H1 (cell line): ENCODE measurements around the gene MED12L.
A peak's percentile ranks its signal among the peaks of the same experiment; 100 is the strongest.

Experiments used
- CTBP2 ChIP-seq: IDR thresholded peaks from 2 replicates; pipeline ENCODE4 v1.7.0; 2011; ENCODE audit warnings: borderline replicate concordance, mild to moderate bottlenecking, moderate library complexity, mixed read lengths, low read length; ENCODE audit not compliant: insufficient read depth, insufficient read length
- EZH2 ChIP-seq: fragments of 200-600 bp; sonication (generic); IDR thresholded peaks from 2 replicates; pipeline ENCODE4 v1.7.1; 2012; ENCODE audit warnings: low read depth, mild to moderate bottlenecking, moderate library complexity, low read length, inconsistent platforms; ENCODE audit not compliant: severe bottlenecking
- HDAC2 ChIP-seq, 2 experiments: fragments of 300-600 bp in 1 of 2; sonication (generic) in 1 of 2; IDR thresholded peaks; 2 replicates each; pipeline ENCODE4 v1.6.1; 2011 to 2012; ENCODE audit warnings: low read depth in 2 of 2, low read length in 2 of 2, mild to moderate bottlenecking in 2 of 2, moderate library complexity in 2 of 2, borderline replicate concordance in 1 of 2, inconsistent platforms in 1 of 2
- HDAC6 ChIP-seq: IDR thresholded peaks from one replicate; pipeline ENCODE4 v1.7.1; 2012; ENCODE audit warnings: low read depth, mild to moderate bottlenecking, inconsistent platforms, low read length, moderate library complexity
- POLR2AphosphoS5 ChIP-seq: IDR thresholded peaks from 2 replicates; pipeline ENCODE4 v1.6.1; 2011; ENCODE audit warnings: low read depth, low read length
- RNF2 ChIP-seq: fragments of 200-900, 300-1000 bp; sonication (generic); IDR thresholded peaks from 2 replicates; pipeline ENCODE4 v1.7.1; 2016; ENCODE audit warnings: borderline replicate concordance, low read depth, mild to moderate bottlenecking, antibody characterized with exemption, low read length; ENCODE audit not compliant: poor library complexity, severe bottlenecking; ENCODE audit errors: missing control alignments
- TF ChIP-seq, protein P1 (sequence below), 3 experiments: IDR thresholded peaks; 1 replicate in 2 of 3; 2 replicates in 1 of 3; pipeline versions ENCODE4 v1.5.1 to v1.6.1; 2011; ENCODE audit warnings: low read length in 3 of 3, mild to moderate bottlenecking in 3 of 3, inconsistent platforms in 2 of 3, low read depth in 1 of 3, moderate library complexity in 1 of 3; ENCODE audit not compliant: insufficient read depth in 1 of 3; ENCODE audit errors: control extremely low read depth in 1 of 3

DNA sequence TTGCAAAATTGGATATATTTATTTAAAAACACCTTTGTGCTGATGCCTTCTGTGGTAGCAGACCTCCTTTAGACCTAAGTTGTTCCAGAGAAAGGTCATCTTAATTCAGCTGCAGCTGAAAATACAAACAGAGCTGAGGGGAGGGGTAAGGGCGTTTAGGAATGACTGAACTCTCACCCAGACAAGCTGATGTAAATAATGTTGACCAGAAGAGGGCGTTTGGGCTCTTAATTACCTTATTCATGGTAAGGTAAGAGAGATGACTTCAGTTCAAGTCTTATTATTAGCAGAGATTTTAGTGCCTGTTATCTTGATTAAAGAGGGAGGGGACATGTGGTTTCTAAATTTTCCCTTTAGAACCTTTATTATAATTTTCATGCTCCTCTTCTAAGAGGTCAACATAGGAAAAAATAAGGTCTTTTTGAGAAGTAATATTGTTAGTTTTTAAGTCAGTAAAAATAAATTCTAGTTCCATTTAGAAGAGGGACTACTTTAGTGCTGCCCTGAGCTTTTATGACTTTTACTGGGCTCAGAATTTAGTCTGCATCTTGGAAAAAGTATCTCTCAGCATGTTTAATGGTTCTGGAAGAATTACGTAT is 71.3 kb downstream of the MED12L start:
- no peak for TF ChIP-seq HDAC2 (IDR thresholded peaks at IDR 0.05; ENCODE audit: borderline replicate concordance in 1 of 2, low read depth in 2 of 2, low read length in 2 of 2)
- TF ChIP-seq, protein P1, sequence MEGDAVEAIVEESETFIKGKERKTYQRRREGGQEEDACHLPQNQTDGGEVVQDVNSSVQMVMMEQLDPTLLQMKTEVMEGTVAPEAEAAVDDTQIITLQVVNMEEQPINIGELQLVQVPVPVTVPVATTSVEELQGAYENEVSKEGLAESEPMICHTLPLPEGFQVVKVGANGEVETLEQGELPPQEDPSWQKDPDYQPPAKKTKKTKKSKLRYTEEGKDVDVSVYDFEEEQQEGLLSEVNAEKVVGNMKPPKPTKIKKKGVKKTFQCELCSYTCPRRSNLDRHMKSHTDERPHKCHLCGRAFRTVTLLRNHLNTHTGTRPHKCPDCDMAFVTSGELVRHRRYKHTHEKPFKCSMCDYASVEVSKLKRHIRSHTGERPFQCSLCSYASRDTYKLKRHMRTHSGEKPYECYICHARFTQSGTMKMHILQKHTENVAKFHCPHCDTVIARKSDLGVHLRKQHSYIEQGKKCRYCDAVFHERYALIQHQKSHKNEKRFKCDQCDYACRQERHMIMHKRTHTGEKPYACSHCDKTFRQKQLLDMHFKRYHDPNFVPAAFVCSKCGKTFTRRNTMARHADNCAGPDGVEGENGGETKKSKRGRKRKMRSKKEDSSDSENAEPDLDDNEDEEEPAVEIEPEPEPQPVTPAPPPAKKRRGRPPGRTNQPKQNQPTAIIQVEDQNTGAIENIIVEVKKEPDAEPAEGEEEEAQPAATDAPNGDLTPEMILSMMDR (IDR thresholded peaks at IDR 0.05; ENCODE audit: control extremely low read depth in 1 of 3, insufficient read depth in 1 of 3, low read depth in 1 of 3, low read length in 3 of 3) = peak in 2 of 3 experiments; percentile 40 to 66; a peak in 2 of 4 replicates
- no peak for TF ChIP-seq HDAC6
- TF ChIP-seq EZH2 = no peak
- TF ChIP-seq POLR2AphosphoS5 = no peak
- TF ChIP-seq RNF2 = no peak
- no peak for TF ChIP-seq CTBP2
